IPS DF 4.7 (cell line): ENCODE measurements around the gene RAB8B.
"Not testable (repeated sequence)": the region's sequence is repeated elsewhere in the genome, so short reads cannot be mapped to it uniquely, and the experiment has no call there.

ENCODE experiments used
- DNase-seq: peaks from one replicate; pipeline ENCODE4 v3.0.0-alpha.2; 2013; ENCODE audit warnings: low spot score; ENCODE audit errors: extremely low read depth

Gene RAB8B

DNA sequence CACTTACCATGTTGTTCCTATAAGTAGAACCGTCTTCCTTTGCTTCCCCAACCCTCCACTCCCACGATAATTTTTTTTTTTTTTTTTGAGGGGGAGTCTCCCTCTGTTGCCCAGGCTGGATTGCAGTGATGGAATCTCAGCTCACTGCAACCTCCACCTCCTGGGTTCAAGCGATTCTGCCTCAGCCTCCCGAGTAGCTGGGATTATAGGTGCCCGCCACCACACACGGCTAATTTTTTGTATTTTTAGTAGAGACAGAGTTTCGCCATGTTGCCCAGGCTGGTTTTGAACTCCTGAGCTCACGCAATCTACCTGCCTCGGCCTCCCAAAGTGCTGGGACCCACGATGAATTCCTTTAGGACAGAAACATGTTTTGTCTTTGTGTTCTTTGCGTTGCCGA lies 19.4 kb downstream of the RAB8B start:
- DNase-seq = not testable (repeated sequence)

DNA sequence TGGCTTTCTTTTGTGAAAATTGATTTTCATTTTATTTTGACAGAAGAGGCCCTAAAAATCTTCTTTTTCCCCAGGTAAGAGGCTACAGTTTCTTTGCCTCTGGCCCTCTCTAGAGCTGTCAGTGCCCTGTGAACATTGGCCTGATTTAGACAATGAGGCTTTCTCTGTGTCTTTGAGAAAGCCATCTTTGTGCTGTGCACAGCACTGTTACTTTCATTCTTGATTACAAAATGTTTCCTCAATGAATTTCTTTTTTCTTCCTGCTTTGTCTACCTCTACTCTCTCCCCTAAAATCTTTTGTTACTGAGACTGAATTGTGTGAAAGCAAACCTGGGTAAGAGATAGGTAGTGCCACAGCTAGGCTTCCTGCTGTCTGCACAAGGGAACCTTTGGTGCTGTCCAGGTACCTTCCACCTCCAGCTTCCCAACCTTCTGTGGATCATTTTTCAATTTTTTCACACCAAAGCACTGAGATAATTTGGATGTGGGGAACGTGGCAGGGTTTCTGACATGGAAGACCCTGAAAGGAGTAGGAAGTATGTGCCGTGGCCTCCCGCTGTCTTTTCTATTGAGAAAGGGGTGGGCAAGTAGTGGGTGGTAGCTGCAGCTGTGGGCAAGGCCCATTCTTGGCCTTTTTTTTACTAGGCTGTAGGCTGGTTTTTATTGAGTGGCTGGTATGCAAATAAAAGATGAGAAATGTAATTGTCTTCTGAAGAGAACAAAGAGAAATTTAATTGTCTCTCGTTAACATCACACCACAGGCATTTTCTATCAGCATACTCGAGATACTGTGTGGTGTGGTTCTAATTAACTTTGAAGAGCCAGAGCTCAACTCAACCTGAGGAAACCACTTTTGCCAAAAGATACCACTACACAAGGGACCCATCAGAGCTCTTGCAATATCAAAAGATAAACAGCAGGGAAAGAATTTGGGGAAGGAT lies 21.0 kb downstream of the RAB8B start:
- no peak for DNase-seq

DNA sequence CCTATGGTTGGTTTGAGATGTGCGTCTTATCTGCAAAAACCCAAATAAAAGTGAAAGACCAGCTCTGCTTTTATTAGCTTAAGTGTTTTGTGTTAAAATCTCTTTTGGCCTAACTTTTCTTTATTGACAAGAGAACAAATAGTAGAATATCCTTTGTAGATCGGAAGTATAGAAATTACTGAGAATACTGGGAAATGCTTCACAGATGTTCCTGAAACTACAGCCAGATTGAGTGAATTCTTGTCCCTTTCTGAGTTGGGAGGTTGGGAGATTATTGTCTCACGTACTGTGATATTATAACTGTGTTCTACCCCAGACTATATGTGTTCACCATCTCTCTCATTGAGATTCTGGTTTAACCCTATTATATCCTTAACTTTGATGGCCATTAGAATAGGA lies 21.7 kb downstream of the RAB8B start:
- DNase-seq = no peak

DNA sequence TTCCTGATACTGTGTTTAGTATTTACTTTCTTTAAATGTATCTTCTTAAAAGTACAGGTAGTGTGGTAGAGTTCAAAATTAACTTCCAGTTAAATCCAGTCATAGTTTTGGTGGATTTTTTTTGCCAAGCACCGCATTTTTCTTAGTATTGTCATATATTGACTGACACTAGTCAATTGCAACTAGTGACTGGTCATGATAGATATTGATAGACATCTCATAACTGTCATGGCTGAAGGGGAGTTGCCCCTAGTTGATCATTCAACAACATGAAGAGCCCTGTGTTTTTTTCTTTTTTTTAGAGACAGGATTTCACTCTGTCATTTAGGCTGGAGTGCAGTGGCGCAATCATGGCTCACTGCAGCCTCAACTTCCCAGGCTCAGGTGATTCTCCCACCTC lies 22.1 kb downstream of the RAB8B start:
- DNase-seq = no peak

DNA sequence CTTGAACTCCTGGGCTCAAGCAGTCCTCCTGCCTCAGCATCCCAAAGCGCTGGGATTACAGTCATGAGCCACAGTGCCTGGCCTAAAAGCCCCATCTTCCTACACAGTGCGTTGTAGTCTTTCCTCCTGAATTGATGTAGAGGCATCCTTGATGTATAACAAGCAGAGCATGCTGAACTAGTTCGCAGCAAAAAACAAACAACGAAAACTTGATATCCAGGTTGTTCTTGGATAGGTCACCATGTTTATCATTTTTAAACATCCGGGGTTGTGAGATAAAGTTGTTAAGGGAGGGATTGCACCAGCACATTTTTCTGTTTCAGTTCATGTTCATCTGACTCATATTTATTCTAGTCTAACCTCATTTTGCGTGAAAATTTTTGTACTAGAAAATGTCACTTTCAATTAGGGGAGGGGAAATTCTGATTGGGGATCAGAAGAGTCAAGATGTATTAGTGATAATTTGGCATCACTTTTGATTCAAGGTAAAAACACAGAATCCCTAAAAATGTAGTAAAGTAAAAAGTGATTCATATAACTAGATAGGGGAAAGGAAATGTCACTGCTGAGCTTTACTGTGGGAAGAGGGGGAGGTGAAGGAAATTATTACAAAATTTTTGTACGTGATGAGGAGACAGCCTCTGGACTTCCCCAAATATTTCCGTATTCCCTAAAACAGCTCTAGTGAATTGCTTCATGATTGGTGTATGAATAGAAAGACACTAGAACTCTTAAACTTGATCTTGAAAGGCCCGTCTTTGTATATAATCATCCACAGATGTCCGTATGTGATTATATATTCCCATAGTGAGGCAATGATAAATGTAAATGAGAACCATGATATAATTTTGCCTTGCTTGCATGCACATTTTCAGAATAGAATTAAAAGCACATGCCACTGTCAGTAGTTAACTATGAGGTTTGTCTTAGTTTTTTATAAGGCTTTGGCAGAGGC lies 22.9 kb downstream of the RAB8B start:
- DNase-seq = no peak

DNA sequence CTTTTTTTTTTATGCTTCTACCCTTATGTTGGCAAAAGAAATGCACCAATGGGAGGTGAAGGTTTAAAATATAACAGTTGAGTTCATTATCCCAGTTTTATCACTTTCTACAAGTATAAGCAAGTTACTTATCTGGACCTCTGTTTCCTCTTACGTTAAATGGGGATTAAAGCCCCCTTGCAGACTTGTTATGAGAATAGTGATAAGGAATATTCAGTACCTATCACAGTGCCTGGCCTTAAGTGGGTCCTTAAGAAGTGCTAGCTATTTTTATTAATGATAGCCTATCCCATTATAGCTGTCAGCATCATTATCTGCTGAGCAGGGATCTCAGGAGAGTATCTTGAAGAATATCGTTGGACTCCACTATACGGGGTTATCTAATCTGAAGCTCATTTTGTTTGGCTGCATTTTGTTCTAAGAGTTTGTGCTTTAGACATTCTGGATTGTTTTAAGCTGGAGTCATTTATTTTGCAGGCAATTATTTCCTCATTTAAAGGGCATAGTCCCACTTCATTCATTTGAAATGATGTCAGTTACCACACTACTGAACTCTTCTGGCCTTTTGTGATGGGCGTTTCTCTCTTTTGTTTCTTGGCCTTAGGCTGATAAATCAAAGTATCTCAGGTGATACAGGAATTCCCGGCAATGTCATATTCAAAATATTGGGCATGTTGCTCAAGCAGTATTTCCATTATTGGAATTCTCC lies 28.8 kb downstream of the RAB8B start:
- no peak for DNase-seq

- no peak for DNase-seq
Observed at GRCh38 chr15:63219196-63219710, 29.8 kb downstream of the RAB8B start.

DNA sequence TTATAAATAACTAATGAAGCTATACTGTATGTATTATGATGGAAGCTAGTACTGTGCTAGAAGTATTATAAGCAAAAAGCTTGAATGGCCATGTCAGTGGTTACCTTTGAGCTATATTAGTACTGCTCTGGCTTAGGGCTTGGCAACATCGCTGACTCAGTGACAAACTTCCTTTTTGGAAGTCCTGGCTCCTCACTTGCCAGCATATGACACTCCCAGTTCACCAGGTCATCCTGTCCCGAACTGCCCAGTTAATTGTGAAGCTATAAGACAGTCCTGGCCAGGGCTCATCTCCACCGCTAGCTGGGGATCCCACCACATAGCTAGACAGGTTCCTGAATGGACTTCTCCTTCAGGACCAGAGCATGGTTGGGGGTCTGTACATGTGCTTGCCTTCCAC lies 31.9 kb downstream of the RAB8B start:
- no peak for DNase-seq

DNA sequence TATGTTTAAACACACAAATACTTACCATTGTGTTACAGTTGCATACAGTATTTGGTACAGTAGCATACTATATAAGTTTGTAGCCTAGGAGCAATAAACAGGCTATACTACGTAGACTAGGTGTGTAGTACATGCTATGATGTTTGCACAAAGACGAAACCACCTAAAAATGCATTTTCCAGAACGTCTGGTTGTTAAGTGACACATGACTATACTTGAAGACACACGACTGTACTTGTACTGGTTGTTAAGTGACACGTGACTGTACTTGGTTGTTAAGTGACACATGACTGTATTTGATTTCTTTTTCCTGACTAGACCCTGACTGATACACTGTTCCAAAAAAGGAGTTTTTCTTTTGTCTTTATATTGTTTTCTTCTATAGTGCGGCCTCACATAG lies 34.1 kb downstream of the RAB8B start:
- DNase-seq = no peak

GRCh38 chr15:63225381-63225780 lies 36.0 kb downstream of the RAB8B start:
- DNase-seq = no peak

DNA sequence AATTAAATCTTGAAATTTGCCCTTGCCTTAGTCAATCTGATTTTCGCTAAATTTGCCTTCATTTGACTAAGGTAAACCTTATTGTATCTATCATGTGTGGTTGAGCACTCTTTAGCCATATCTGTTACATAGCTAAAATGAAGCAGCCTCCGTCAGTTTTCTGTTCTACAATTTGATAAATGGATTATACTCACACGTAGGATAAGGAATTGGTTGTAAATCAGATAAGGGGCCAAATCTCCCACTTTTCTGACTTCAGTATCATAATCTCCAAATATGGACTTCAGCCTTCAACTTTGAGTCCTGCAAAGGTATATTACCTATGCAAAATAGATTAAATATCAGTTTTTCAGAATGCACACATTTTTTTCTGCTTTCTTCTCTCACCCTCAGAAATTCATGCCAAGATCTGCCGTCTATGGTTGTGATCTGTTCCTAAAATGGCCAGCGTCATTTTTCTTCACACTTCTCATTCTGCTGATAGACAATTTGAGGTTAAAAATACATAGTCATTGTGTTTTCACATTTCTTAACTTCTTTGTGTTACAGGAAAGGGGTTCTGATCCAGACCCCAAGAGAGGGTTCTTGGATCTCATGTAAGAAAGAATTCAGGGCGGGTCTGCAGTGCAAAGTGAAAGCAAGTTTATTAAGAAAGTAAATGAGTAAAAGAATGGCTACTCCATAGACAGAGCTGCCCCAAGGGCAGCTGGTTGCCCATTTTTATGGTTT lies 36.9 kb downstream of the RAB8B start:
- no peak for DNase-seq

- DNase-seq = no peak
Observed at GRCh38 chr15:63226966-63227401, 37.6 kb downstream of the RAB8B start.

DNA sequence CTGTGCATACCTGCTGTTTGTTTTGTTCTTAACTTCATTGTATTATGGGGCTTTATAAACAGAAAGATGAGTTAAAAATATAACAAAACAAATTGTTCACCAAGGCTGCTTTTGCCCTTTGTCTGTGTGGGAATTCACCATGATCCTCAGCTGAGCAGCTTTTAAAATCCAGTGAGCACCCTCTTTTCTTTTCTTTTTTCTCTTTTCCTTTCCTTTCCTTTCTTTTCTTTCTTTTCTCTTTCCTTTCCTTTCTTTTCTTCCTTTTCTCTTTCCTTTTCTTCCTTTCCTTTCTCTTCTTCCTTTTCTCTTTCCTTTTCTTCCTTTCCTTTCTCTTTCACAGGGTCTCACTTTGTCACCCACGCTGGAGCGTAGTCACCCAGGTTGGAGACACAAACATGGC lies 38.3 kb downstream of the RAB8B start:
- no peak for DNase-seq

GRCh38 chr15:63231206-63231605 lies 41.8 kb downstream of the RAB8B start:
- DNase-seq = no peak

DNA sequence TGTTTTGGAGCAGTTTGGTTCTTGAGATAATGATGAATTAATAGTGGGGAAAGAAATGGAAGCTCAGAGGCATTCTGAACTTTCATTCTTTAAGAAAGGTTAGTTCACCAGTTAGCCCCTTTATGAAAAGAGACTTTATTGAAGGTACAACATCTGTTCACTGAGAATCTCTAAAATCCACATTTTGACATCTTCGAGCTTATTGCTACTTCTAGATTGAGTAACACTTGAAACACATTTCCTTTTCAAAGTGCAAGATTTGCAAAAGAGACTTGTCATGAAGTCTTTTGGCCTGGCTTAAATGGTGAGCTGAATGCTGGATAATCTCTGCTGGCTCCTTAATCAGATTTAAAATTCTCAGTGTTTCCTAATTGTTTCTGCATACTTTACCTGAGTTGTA lies 42.3 kb downstream of the RAB8B start:
- no peak for DNase-seq

- no peak for DNase-seq
Observed at GRCh38 chr15:63232405-63232804, 43.0 kb downstream of the RAB8B start.

DNA sequence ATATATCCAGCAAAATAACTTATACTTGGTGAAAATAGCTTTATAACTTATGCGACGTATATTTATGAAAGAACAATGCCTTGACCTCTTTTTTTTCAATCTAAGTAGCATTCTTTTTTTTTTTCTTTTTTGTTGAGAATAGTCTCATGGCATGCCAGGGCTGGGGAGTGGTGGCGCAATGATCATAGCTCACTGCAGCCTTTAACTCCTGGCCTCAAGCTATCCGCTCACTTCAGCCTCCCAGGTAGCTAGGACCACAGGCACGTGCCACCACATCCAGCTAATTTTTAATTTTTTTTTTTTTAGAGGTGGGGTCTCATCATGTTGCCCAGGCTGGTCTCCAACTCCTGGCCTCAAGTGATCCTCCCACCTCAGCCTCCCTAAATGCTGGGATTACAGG lies 43.5 kb downstream of the RAB8B start:
- DNase-seq = no peak

DNA sequence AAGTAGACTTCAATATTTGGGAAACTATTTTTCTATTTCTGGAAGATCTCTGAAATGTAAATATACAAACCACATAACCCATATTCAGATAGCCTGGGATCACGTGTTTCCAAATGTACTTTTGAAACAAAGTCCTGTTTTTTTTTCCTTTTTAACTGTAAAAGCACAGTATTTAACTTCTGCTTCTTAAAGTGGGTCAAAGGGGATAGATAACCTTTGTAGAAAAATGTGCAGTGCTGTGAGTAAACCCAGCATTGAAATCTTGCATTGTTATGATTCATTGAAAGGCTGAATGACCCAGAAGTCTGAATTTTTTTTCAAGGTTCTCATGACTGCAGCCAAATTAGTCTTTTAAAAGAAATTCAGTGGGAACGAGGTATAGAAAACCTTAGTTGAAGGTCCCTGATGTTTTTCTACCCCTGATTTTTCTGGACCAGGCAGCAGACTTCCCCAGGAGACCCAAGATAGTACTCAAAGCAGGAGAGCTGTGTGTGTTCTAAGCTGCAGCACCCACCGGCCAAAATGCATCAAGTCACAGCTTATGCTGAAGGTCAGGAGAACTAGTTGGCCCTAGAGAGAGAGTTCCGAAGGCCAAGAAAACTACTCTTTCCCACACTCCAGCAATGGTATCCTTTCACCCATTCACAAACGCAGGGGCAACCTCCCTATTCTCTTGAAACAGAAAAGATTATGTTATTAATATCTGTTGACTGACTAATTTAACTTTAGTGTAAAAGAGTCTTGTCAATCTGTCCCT lies 44.4 kb downstream of the RAB8B start:
- DNase-seq = no peak

- no peak for DNase-seq
Observed at GRCh38 chr15:63234451-63234870, 45.1 kb downstream of the RAB8B start.

- DNase-seq = no peak
Observed at GRCh38 chr15:63236272-63236671, 46.9 kb downstream of the RAB8B start.
